GM12873 (cell line): ENCODE measurements around the gene C1QTNF1.

Experiments
- TF ChIP-seq, protein P1 (sequence below): IDR thresholded peaks from 2 replicates; pipeline ENCODE4 v1.5.1; 2012; ENCODE audit warnings: low read depth, mild to moderate bottlenecking, moderate library complexity, low read length, control low read depth; ENCODE audit not compliant: insufficient read depth; ENCODE audit errors: missing control alignments

The C1QTNF1 gene

DNA sequence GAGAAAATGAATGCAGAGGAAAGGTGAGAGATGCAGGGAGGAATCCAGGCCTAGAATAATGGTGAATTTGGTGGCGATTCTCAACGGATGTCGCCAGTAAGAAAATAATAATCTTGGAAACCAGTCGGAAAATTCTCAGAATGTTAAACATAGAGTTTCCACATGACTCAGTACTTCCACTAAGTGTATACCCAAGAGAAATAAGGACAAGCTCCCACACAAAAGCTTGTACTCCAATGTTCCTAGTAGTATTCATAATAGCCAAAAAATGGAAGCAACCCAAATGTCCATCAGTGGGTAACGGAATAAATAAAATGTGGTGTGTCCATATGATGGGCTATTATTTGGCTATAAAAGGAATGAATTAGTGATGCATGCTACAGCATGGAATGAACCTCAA lies 31.2 kb downstream of the C1QTNF1 start:
- TF ChIP-seq, protein P1, sequence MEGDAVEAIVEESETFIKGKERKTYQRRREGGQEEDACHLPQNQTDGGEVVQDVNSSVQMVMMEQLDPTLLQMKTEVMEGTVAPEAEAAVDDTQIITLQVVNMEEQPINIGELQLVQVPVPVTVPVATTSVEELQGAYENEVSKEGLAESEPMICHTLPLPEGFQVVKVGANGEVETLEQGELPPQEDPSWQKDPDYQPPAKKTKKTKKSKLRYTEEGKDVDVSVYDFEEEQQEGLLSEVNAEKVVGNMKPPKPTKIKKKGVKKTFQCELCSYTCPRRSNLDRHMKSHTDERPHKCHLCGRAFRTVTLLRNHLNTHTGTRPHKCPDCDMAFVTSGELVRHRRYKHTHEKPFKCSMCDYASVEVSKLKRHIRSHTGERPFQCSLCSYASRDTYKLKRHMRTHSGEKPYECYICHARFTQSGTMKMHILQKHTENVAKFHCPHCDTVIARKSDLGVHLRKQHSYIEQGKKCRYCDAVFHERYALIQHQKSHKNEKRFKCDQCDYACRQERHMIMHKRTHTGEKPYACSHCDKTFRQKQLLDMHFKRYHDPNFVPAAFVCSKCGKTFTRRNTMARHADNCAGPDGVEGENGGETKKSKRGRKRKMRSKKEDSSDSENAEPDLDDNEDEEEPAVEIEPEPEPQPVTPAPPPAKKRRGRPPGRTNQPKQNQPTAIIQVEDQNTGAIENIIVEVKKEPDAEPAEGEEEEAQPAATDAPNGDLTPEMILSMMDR: no peak

GRCh38 chr17:79057737-79058385 lies 33.9 kb downstream of the C1QTNF1 start:
- TF ChIP-seq, protein P1: no peak

GRCh38 chr17:79062691-79063090 lies 38.7 kb downstream of the C1QTNF1 start:
- TF ChIP-seq, protein P1: no peak

- TF ChIP-seq, protein P1: no peak
These were observed 40.1 kb downstream of the C1QTNF1 start for GRCh38 chr17:79064026-79064425.

- TF ChIP-seq, protein P1: peak; percentile 60
These were observed 41.2 kb downstream of the C1QTNF1 start for GRCh38 chr17:79065105-79065670.

DNA sequence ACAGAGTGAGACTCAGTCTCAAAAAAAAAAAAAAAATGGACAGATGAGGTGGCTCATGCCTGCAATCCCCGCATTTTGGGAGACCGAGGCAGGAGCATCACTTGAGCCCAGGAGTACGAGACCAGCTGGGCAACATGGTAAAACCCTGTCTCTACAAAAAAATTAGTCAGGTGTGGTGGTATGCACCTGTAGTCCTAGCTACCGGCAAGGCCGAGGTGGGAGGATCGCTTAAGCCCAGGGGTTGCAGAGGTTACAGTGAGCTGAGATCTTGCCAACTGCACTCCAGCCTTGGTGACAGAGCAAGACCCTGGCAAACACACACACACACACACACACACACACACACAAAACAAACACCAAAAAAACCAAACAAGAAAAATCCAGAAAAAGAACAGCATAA lies 43.0 kb downstream of the C1QTNF1 start:
- TF ChIP-seq, protein P1: no peak

- TF ChIP-seq, protein P1: no peak
These were observed 46.4 kb downstream of the C1QTNF1 start for GRCh38 chr17:79070266-79070880.
